ENCODE measurements around the gene IL1R2. TPM values are rescaled to one million over a fixed set of nuclear protein-coding genes. Genes with fewer than 3 reads are reported as not detected.

The IL1R2 gene
- total RNA-seq, 4 donors from 2014 or later: 55.3 to 103 (median 80.7) TPM

DNA sequence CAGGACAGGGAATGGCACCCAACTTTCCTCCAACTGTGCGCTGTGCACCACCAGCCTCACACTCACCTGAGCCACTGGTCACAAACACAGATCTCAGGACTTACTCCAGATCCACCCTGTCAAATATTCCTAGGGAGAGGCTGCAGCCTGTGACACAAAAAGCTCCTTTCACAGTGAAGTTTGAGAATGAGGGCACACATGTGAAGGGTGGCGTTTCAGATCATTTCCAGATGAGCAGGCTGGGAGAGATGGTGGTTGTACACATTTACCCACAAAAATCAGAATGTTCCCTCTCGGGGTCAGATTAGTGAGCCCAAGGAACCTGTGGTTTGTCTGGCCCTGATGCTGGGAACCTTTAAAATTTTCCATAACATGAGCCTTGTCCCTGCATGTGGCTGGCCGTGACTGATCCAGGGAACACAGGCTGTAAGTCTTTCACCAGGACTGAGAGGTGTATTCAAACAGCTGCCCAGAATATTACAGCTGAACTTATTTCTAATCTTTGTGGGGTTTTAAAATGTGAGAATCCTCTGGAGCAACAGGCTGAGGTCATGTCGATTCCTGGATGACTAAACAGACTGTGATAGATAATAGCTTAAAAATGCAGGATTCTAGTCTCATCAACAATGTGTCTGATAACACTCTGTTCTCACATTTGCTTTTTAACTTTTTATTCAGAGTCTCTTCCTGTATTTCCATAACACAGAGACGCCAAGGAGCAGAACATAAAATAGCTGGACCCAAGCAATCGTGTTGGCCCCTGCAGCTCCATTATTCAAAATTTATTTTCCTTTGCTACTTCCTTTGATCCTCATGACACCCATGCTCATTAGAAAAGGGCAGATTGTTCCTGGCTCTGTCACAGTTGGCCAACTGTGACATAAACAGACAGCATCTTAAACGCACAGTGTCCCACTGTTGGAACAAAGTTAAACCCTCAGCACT lies 35.5 kb downstream of the IL1R2 start:
- TF ChIP-seq POLR2AphosphoS5 (IDR thresholded peaks at IDR 0.05) (peak in 1 of 3 donors; percentile 36), POLR2A (IDR thresholded peaks at IDR 0.05) (no peak)
- DNase-seq (ENCODE audit: low spot score in 2 of 2): no peak
- no peaks in the 10 kb centered on the region for H3K36me3 ChIP-seq
- H3K27me3 ChIP-seq: no peaks in the 10 kb centered on the region
- H3K4me1 ChIP-seq: peaks cover 51% of the 10 kb centered on the region
- peak overlapping the region; percentile 80 for H3K27ac ChIP-seq
- H3K4me3 ChIP-seq: no peak overlapping the region
- no peaks in the 10 kb centered on the region for H3K9me3 ChIP-seq
- 43% methylated on average over 8 of the region's 8 CpGs for WGBS

DNA sequence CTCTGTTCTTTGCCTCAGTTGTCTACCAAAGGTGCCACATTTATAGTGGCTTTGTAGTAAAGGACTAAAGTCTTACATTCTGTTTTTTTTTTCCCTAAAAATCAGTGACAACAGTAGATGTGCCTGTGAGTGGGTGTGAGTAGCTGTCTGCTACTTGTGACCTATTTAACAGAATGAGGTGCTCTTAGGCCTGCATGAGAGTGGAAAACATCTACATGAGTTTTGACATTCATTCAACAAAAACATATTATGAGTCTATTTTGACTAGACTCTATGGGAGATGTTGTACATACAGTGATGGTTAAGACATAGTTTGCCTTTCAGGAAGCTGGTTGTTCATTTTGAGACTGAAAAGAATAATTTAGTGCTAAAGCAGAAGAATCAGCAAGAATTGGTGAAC lies 36.7 kb downstream of the IL1R2 start:
- no peak overlapping the region for H3K4me3 ChIP-seq
- DNase-seq (ENCODE audit: low spot score in 2 of 2): no peak
- H3K9me3 ChIP-seq: no peaks in the 10 kb centered on the region
- peak overlapping the region; percentile 80 for H3K27ac ChIP-seq
- no peaks in the 10 kb centered on the region for H3K27me3 ChIP-seq
- TF ChIP-seq EP300 (IDR thresholded peaks at IDR 0.05): no peak
- TF ChIP-seq POLR2A (IDR thresholded peaks at IDR 0.05): no peak
- no peak for TF ChIP-seq POLR2AphosphoS5 (IDR thresholded peaks at IDR 0.05)
- TF ChIP-seq, protein P1, sequence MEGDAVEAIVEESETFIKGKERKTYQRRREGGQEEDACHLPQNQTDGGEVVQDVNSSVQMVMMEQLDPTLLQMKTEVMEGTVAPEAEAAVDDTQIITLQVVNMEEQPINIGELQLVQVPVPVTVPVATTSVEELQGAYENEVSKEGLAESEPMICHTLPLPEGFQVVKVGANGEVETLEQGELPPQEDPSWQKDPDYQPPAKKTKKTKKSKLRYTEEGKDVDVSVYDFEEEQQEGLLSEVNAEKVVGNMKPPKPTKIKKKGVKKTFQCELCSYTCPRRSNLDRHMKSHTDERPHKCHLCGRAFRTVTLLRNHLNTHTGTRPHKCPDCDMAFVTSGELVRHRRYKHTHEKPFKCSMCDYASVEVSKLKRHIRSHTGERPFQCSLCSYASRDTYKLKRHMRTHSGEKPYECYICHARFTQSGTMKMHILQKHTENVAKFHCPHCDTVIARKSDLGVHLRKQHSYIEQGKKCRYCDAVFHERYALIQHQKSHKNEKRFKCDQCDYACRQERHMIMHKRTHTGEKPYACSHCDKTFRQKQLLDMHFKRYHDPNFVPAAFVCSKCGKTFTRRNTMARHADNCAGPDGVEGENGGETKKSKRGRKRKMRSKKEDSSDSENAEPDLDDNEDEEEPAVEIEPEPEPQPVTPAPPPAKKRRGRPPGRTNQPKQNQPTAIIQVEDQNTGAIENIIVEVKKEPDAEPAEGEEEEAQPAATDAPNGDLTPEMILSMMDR (IDR thresholded peaks at IDR 0.05): no peak
- H3K36me3 ChIP-seq: no peaks in the 10 kb centered on the region
- peaks cover 61% of the 10 kb centered on the region for H3K4me1 ChIP-seq

DNA sequence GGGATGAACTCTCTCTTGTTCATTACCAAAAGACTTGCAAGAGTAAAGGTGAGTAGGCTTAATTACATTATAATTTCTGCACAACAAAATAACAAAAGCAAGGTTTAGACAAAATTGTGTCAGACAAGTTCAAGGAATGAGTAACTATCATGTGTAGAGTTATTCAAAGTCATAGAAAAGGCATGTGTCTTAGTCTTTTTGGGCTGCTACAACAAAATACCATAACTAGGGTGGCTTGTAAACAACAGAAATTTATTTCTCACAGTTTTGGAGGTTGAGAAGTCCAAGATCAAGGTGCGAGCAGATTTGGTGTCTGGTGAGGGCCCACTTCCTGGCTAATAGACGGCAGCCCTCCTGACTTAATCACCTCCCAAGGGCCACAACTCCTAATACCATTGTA lies 37.6 kb downstream of the IL1R2 start:
- Histone ChIP-seq H3K27ac (no peak overlapping the region), H3K4me1 (peaks cover 62% of the 10 kb centered on the region)
- WGBS: 91% methylated on average over 2 of the region's 2 CpGs

DNA sequence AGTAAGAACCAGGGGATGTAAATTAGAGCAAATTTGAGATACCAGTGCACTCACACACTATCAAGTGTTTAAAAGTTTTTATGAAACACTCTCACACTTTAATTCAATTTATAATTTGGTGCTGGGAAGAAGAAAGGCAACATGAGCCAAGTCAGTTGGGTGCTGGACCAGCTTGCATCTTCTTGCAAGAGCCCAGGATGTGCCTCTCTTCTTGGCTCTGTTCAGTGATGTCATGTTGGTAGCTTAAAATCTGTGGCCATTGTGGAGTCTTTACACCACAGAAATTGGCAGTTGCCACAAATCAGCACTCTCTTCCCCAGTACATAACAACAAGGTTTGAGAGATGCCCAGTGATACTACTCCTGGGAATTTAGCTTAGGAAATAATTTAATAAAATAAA lies 38.2 kb downstream of the IL1R2 start:
- no peak for TF ChIP-seq EP300 (IDR thresholded peaks at IDR 0.05)
- no peak for TF ChIP-seq POLR2AphosphoS5 (IDR thresholded peaks at IDR 0.05)
- TF ChIP-seq POLR2A (IDR thresholded peaks at IDR 0.05): no peak
- TF ChIP-seq, protein P1 (IDR thresholded peaks at IDR 0.05): no peak
- no peak for DNase-seq (ENCODE audit: low spot score in 2 of 2)
- H3K27me3 ChIP-seq: no peaks in the 10 kb centered on the region
- no peak overlapping the region for H3K27ac ChIP-seq
- no peak overlapping the region for H3K4me3 ChIP-seq
- no peaks in the 10 kb centered on the region for H3K36me3 ChIP-seq
- no peaks in the 10 kb centered on the region for H3K9me3 ChIP-seq
- H3K4me1 ChIP-seq: peaks cover 61% of the 10 kb centered on the region

More for the DNA sequence above, 37.6 kb downstream of the IL1R2 start:
- TF ChIP-seq, protein P1 (IDR thresholded peaks at IDR 0.05): no peak
- TF ChIP-seq EP300 (IDR thresholded peaks at IDR 0.05): no peak
- no peak for TF ChIP-seq POLR2A (IDR thresholded peaks at IDR 0.05)
- TF ChIP-seq POLR2AphosphoS5 (IDR thresholded peaks at IDR 0.05): no peak
- Histone ChIP-seq H3K36me3 (no peaks in the 10 kb centered on the region), H3K27me3 (no peaks in the 10 kb centered on the region), H3K9me3 (no peaks in the 10 kb centered on the region), H3K4me3 (no peak overlapping the region)
- DNase-seq (ENCODE audit: low spot score in 2 of 2): no peak

DNA sequence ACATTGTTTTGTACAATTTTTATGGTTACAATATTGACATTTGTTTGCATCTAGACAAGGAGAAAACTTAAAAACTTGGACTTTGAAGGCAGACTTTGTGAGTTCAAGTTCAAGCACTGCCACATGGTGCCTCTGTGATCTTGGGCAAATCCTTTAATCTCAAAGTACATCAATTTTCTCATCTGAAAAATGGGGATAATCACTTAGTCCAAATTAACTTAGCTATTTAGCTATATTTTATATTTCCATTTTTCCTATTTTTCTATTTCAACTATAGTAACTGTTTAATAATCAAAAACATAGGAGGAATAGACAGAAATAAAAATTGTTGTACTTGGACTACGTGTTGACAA lies 38.7 kb downstream of the IL1R2 start:
- Histone ChIP-seq H3K27me3 (no peaks in the 10 kb centered on the region), H3K4me3 (no peak overlapping the region), H3K4me1 (peaks cover 61% of the 10 kb centered on the region), H3K27ac (no peak overlapping the region), H3K36me3 (no peaks in the 10 kb centered on the region), H3K9me3 (no peaks in the 10 kb centered on the region)
- 63% methylated on average over 1 of the region's 1 CpG for WGBS
- no peak for DNase-seq (ENCODE audit: low spot score in 2 of 2)
- TF ChIP-seq POLR2AphosphoS5 (IDR thresholded peaks at IDR 0.05) (no peak), POLR2A (IDR thresholded peaks at IDR 0.05) (no peak), EP300 (IDR thresholded peaks at IDR 0.05) (no peak)
- TF ChIP-seq, protein P1 (IDR thresholded peaks at IDR 0.05): no peak

Measured in suprapubic skin (tissue), 4 donors.